ENCODE results near the gene SPRED1. TPM values are rescaled to one million over a fixed set of nuclear protein-coding genes. Genes with fewer than 3 reads are reported as not detected.

SPRED1 gene
- total RNA-seq, 2 experiments from 2014 or later: 7.5 to 21.1 TPM

DNA sequence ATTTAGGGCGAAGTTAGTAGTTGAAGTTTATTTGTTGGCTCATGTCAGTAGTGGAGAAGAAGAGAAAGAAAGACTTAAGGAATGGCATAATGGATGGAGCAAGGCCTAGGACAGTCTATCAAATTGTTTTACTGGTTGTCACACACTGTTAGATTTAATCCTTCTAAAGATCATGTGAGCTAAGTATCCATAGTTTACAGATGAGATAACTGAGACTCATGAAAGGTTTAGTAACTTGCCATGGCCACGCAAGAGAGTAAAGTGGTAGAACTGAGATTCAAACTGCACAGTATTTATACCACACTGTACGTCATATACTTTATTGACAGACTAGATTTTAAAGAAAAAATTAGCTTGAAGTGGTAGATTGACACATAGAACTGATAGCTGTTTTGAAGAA, 11.4 kb downstream of the SPRED1 start:
- intact Hi-C loops (cut with micrococcal nuclease; ENCODE audit: unreplicated experiment): no loop called here
- peaks cover 55% of the 10 kb centered on the region; the same call in 1 of the 2 replicates for H3K79me2 ChIP-seq (ENCODE audit: insufficient read depth, low read depth, low read length)
- POLR2A ChIA-PET: interaction anchor here (0.7 kb wide), 1 partner anchor 74 kb away, joined by 3 read pairs; no protein-coding TSS in a partner anchor
- no peak overlapping the region for H3K4me3 ChIP-seq (ENCODE audit: low read depth, low read length, poor library complexity, severe bottlenecking)
- H3K27ac ChIP-seq (ENCODE audit: low read depth, low read length, poor library complexity, severe bottlenecking): no peak overlapping the region
- BruUV-seq (replicated peaks): no TSS peak
- H4K20me1 ChIP-seq (ENCODE audit: insufficient read depth, low read length): peaks cover 12% of the 10 kb centered on the region; the same call in 1 of the 2 replicates
- TF ChIP-seq EZH2phosphoT487 (IDR thresholded peaks at IDR 0.05; ENCODE audit: borderline replicate concordance, low read depth, low read length): no peak
- TF ChIP-seq, protein P1, sequence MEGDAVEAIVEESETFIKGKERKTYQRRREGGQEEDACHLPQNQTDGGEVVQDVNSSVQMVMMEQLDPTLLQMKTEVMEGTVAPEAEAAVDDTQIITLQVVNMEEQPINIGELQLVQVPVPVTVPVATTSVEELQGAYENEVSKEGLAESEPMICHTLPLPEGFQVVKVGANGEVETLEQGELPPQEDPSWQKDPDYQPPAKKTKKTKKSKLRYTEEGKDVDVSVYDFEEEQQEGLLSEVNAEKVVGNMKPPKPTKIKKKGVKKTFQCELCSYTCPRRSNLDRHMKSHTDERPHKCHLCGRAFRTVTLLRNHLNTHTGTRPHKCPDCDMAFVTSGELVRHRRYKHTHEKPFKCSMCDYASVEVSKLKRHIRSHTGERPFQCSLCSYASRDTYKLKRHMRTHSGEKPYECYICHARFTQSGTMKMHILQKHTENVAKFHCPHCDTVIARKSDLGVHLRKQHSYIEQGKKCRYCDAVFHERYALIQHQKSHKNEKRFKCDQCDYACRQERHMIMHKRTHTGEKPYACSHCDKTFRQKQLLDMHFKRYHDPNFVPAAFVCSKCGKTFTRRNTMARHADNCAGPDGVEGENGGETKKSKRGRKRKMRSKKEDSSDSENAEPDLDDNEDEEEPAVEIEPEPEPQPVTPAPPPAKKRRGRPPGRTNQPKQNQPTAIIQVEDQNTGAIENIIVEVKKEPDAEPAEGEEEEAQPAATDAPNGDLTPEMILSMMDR (conservative IDR thresholded peaks at IDR 0.05; ENCODE audit: low read length): no peak
- H3K4me2 ChIP-seq (ENCODE audit: low read length): no peak overlapping the region
- no peaks in the 10 kb centered on the region for H3K9me2 ChIP-seq (ENCODE audit: insufficient read depth, low read length)
- H3K36me3 ChIP-seq (ENCODE audit: insufficient read depth, low read length): no peaks in the 10 kb centered on the region
- no peaks in the 10 kb centered on the region for H3K9me3 ChIP-seq (ENCODE audit: low read length)
- no peaks in the 10 kb centered on the region for H3K4me1 ChIP-seq (ENCODE audit: insufficient read depth, low read length, poor library complexity, severe bottlenecking)
- no peak for DNase-seq (ENCODE audit: low spot score)
- H2AFZ ChIP-seq (ENCODE audit: low read length): no peak overlapping the region
- CTCF ChIA-PET (ENCODE audit: unreplicated experiment): no interaction called here

DNA sequence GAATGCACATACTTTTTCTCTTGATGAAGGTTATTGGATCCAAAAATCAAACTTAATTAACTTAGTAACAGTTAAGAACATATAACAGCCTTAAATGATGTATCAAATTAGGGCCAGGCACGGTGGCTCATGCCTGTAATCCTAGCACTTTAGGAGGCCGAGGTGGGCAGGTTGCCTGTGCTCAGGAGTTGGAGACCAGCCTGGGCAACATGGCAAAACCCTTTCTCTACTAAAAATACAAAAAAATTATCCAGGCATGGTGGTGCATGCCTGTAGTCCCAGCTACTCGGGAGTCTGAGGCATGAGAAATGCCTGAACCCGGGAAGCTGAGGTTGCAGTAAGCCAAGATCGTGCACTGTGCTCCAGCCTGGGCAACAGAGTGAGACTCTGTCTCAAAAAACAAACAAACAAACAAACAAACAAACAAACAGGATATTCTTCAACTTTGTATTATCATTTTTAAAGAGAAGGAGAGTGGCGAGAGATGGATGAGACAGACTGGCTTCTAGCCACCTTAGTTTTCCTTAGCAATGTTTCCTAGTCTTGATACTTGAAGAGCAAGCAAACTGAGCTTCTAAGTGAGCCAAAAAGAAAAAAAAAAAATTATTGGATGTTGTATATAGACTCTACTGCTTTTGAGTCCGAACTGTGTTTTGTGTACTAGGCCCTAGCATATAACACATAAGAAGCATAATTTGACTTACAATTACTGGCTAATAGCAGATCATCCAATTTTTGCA, 13.8 kb downstream of the SPRED1 start:
- no peaks in the 10 kb centered on the region for H3K36me3 ChIP-seq (ENCODE audit: insufficient read depth, low read length)
- H3K4me1 ChIP-seq (ENCODE audit: insufficient read depth, low read length, poor library complexity, severe bottlenecking): no peaks in the 10 kb centered on the region
- BruUV-seq (replicated peaks): no TSS peak
- no peak overlapping the region for H3K4me2 ChIP-seq (ENCODE audit: low read length)
- no peak overlapping the region for H3K27ac ChIP-seq (ENCODE audit: low read depth, low read length, poor library complexity, severe bottlenecking)
- TF ChIP-seq, protein P1 (conservative IDR thresholded peaks at IDR 0.05; ENCODE audit: low read length): no peak
- no peak for TF ChIP-seq EZH2phosphoT487 (IDR thresholded peaks at IDR 0.05; ENCODE audit: borderline replicate concordance, low read depth, low read length)
- intact Hi-C loops (cut with micrococcal nuclease; ENCODE audit: unreplicated experiment): no loop called here
- H4K20me1 ChIP-seq (ENCODE audit: insufficient read depth, low read length): peaks cover 12% of the 10 kb centered on the region; the same call in 1 of the 2 replicates
- H3K9me2 ChIP-seq (ENCODE audit: insufficient read depth, low read length): no peaks in the 10 kb centered on the region
- peaks cover 35% of the 10 kb centered on the region; the same call in 1 of the 2 replicates for H3K79me2 ChIP-seq (ENCODE audit: insufficient read depth, low read depth, low read length)
- no peak overlapping the region for H2AFZ ChIP-seq (ENCODE audit: low read length)
- CTCF ChIA-PET (ENCODE audit: unreplicated experiment): no interaction called here
- H3K9me3 ChIP-seq (ENCODE audit: low read length): no peaks in the 10 kb centered on the region
- POLR2A ChIA-PET: interaction anchor here (0.7 to 1.7 kb wide), 5 partner anchors 9 to 24 kb away, joined by 3 to 10 read pairs (median 3); no protein-coding TSS in a partner anchor
- DNase-seq (ENCODE audit: low spot score): no peak
- H3K4me3 ChIP-seq (ENCODE audit: low read depth, low read length, poor library complexity, severe bottlenecking): no peak overlapping the region

All from OCI-LY7 (cell line).